ENCODE data around the gene REEP6. TPM values are rescaled to one million over a fixed set of nuclear protein-coding genes. Genes with fewer than 3 reads are reported as not detected.
"Not testable (repeated sequence)": the region's sequence is repeated elsewhere in the genome, so short reads cannot be mapped to it uniquely, and the experiment has no call there.

The REEP6 gene
- total RNA-seq, 4 donors from 2014 or later, result 0.76 to 3.0 (median 0.77) TPM; not detected in 1

DNA sequence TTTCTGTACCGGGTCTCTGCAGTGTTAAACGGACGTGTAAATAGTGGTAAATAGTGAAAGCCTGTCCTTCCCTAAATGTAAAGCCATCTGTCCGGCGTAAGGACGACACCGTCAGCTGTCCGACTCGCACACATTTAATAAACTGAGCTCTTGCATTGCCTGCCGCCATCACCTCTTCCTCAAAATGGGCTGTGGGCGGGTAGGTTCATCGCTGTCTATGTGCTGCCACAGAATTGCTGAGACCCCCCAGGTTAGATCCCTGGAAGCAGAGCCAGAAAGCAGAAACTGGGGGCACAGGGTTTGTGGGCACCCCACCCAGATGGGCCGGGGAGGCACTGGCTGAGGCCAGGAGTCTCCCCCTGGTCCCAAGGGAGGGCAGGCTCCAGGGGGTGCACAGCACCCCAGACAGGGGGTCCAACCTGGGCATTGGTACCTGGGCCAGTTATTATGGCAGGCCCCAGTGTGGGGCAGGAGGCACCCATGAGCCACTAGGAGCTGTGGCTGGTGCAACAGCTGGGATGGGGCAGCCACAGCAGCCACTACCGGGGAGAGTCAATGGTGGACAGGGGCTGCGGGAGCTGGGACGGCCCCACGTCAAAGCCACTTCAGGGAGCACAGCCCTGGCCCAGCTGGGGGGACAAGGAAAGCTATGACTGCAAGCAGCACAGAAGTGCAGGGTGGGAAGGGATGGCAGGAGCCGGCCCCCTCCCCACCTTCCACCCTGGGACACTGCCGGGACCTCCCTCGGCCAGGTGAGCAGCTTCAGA, 17.7 kb upstream of the REEP6 start:
- intact Hi-C loops (cut with DNase I; ENCODE audit: low total_unique reads), result no loop called here
- Histone ChIP-seq H3K9me3 (no peaks in the 10 kb centered on the region), H3K27ac (no peak overlapping the region), H3K36me3 (no peaks in the 10 kb centered on the region), H3K27me3 (peaks cover 23 to 29% of the 10 kb centered on the region in 2 donors), H3K4me3 (no peak overlapping the region), H3K4me1 (peaks cover 8 to 37% of the 10 kb centered on the region in 2 donors)
- TF ChIP-seq POLR2A (IDR thresholded peaks at IDR 0.05), result no peak
- TF ChIP-seq, protein P1, sequence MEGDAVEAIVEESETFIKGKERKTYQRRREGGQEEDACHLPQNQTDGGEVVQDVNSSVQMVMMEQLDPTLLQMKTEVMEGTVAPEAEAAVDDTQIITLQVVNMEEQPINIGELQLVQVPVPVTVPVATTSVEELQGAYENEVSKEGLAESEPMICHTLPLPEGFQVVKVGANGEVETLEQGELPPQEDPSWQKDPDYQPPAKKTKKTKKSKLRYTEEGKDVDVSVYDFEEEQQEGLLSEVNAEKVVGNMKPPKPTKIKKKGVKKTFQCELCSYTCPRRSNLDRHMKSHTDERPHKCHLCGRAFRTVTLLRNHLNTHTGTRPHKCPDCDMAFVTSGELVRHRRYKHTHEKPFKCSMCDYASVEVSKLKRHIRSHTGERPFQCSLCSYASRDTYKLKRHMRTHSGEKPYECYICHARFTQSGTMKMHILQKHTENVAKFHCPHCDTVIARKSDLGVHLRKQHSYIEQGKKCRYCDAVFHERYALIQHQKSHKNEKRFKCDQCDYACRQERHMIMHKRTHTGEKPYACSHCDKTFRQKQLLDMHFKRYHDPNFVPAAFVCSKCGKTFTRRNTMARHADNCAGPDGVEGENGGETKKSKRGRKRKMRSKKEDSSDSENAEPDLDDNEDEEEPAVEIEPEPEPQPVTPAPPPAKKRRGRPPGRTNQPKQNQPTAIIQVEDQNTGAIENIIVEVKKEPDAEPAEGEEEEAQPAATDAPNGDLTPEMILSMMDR (IDR thresholded peaks at IDR 0.05), result no peak
- no peak for DNase-seq

- peaks cover 4 to 33% of the 10 kb centered on the region in 2 donors for H3K4me1 ChIP-seq
These were observed 16.8 kb upstream of the REEP6 start for GRCh38 chr19:1474011-1474764.

GRCh38 chr19:1474765-1475351, 16.1 kb upstream of the REEP6 start:
- Histone ChIP-seq H3K4me1 (peaks cover 4 to 26% of the 10 kb centered on the region in 2 donors), H3K36me3 (no peaks in the 10 kb centered on the region), H3K27ac (no peak overlapping the region), H3K9me3 (no peaks in the 10 kb centered on the region), H3K27me3 (peaks cover 16 to 20% of the 10 kb centered on the region in 2 donors), H3K4me3 (no peak overlapping the region)
- intact Hi-C loops (cut with DNase I; ENCODE audit: low total_unique reads), result no loop called here
- no peak for TF ChIP-seq POLR2A (IDR thresholded peaks at IDR 0.05)
- TF ChIP-seq, protein P1 (IDR thresholded peaks at IDR 0.05), result no peak
- DNase-seq, result no peak

More at GRCh38 chr19:1474011-1474764, 16.8 kb upstream of the REEP6 start:
- no peaks in the 10 kb centered on the region for H3K9me3 ChIP-seq
- H3K4me3 ChIP-seq, result no peak overlapping the region
- no peak for TF ChIP-seq POLR2A (IDR thresholded peaks at IDR 0.05)
- TF ChIP-seq, protein P1 (IDR thresholded peaks at IDR 0.05), result no peak
- intact Hi-C loops (cut with DNase I; ENCODE audit: low total_unique reads), result no loop called here
- H3K36me3 ChIP-seq, result no peaks in the 10 kb centered on the region
- no peak for DNase-seq
- H3K27me3 ChIP-seq, result peaks cover 18 to 22% of the 10 kb centered on the region in 2 donors
- H3K27ac ChIP-seq, result no peak overlapping the region

GRCh38 chr19:1475751-1476437, 15.1 kb upstream of the REEP6 start:
- no peak overlapping the region for H3K4me3 ChIP-seq
- no peak overlapping the region for H3K27ac ChIP-seq
- H3K27me3 ChIP-seq, result peaks cover 10 to 11% of the 10 kb centered on the region in 2 donors
- no peaks in the 10 kb centered on the region for H3K9me3 ChIP-seq
- peaks cover 3 to 16% of the 10 kb centered on the region in 2 donors for H3K4me1 ChIP-seq
- no peaks in the 10 kb centered on the region for H3K36me3 ChIP-seq
- intact Hi-C loops (cut with DNase I; ENCODE audit: low total_unique reads), result no loop called here
- DNase-seq, result no peak
- TF ChIP-seq POLR2A (IDR thresholded peaks at IDR 0.05), result no peak
- TF ChIP-seq, protein P1 (IDR thresholded peaks at IDR 0.05), result no peak

DNA sequence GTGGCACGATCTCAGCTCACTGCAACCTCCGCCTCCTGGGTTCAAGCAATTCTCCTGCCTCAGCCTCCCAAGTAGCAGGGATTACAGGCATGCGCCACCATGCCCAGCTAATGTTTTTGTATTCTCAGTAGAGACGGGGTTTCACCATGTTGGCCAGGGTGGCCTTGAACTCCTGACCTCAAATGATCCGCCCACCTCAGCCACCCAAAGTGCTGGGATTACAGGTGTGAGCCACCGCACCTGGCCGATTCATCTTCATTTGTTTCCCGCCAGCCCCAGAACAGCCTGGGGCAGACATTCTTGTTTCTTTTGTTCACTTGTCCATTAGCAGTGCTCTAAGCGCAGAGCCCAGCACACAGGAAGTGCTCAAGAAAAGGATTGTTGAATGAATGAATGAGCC, 13.9 kb upstream of the REEP6 start:
- intact Hi-C loops (cut with DNase I; ENCODE audit: low total_unique reads); H3K27me3 ChIP-seq; H3K4me1 ChIP-seq: not testable (repeated sequence)

More for the DNA sequence above, 13.9 kb upstream of the REEP6 start:
- H3K27ac ChIP-seq, DNase-seq, H3K36me3 ChIP-seq, H3K9me3 ChIP-seq, H3K4me3 ChIP-seq: not testable (repeated sequence)

All from uterus (tissue), 4 donors.